Sigmoid colon (tissue), 7 donors: ENCODE measurements around the gene TSPAN4. TPM values are rescaled to one million over a fixed set of nuclear protein-coding genes. Genes with fewer than 3 reads are reported as not detected.

Source experiments
- DNase-seq: peaks from one replicate; pipeline ENCODE4 v3.0.0-alpha.2; 2019
- H3K27ac ChIP-seq, 4 donors: fragments of 200-600 bp; sonication (generic); one replicate each; pipeline ENCODE4 v1.5.1; 2016 to 2019; ENCODE audit warnings: mild to moderate bottlenecking in 1 of 4
- H3K27me3 ChIP-seq, 3 donors: fragments of 200-600 bp; sonication (generic); one replicate each; pipeline ENCODE4 v1.5.1; 2019; ENCODE audit warnings: mild to moderate bottlenecking in 1 of 3
- H3K36me3 ChIP-seq, 4 donors: fragments of 200-600 bp; sonication (generic); one replicate each; pipeline ENCODE4 v1.5.1; 2016 to 2019
- H3K4me1 ChIP-seq, 4 donors: fragments of 200-600 bp; sonication (generic); one replicate each; pipeline ENCODE4 v1.5.1; 2017 to 2019
- H3K4me3 ChIP-seq, 4 donors: fragments of 200-600 bp; sonication (generic); one replicate each; pipeline ENCODE4 v1.5.1; 2017 to 2019; ENCODE audit warnings: mild to moderate bottlenecking in 2 of 4, moderate library complexity in 1 of 4
- H3K9me3 ChIP-seq, 4 donors: fragments of 200-600 bp in 3 of 4; sonication (generic) in 3 of 4; one replicate each; pipeline versions ENCODE4 v1.5.1 to v1.6.1; 2013 to 2019
- EP300 ChIP-seq, 4 donors: sonication (generic); formaldehyde crosslinking; IDR thresholded peaks; one replicate each; pipeline ENCODE4 v1.6.1; 2017; ENCODE audit warnings: antibody characterized with exemption in 4 of 4
- POLR2A ChIP-seq, 2 donors: fragments of 450-650 bp; IDR thresholded peaks; one replicate each; pipeline ENCODE4 v1.6.1; 2016; ENCODE audit warnings: antibody characterized with exemption in 2 of 2, mild to moderate bottlenecking in 2 of 2, moderate library complexity in 2 of 2
- POLR2AphosphoS5 ChIP-seq, 4 donors: sonication (generic); formaldehyde crosslinking; IDR thresholded peaks; one replicate each; pipeline ENCODE4 v1.6.1; 2017; ENCODE audit warnings: antibody characterized with exemption in 4 of 4
- WGBS, 2 donors: extraction: QIAGEN DNeasy Blood & Tissue Kit; methylation state at CpG; one replicate each; pipeline ENCODE4 v1.1.7; 2013; 5-methylcytosine and 5-hydroxymethylcytosine counted together
- intact Hi-C: fragments of 100-400 bp; cut with DNase I; formaldehyde crosslinking; loops from one replicate; pipeline ENCODE4 v1.15.1; 2023
- polyA plus RNA-seq, 3 donors: library from polyadenylated mRNA; stranded (reverse); fragments of 200-250 nt; gene quantifications; one replicate each; pipeline ENCODE4 v1.2.3, GENCODE V29; 2013
- total RNA-seq, 4 donors: library from RNA; depleted of rRNA; stranded (reverse); fragments of >200 nt; gene quantifications; one replicate each; pipeline ENCODE4 v1.1.0, GENCODE V29; 2016
- TF ChIP-seq, protein P1 (sequence below), 4 experiments: fragments of 450-650 bp in 3 of 4; fragments of 200-600 bp in 1 of 4; IDR thresholded peaks; one replicate each; pipeline ENCODE4 v1.5.1; 2016 to 2019; ENCODE audit warnings: antibody characterized with exemption in 4 of 4, mild to moderate bottlenecking in 3 of 4, moderate library complexity in 2 of 4
- donor health status: healthy with polysubstance abuse.
- donor health status: Bipolar disorder and iron deficiency.
- donor health status: healthy.

The TSPAN4 gene
- total and polyA plus RNA-seq, 7 donors = 8.8 to 92.7 (median 79.2) TPM

GRCh38 chr11:908273-908672, 65.6 kb downstream of the TSPAN4 start:
- no peak overlapping the region for H3K27ac ChIP-seq
- intact Hi-C loops = no loop called here
- WGBS, 2 donors = 90 to 92% methylated on average over 5 of the region's 5 CpGs
- H3K27me3 ChIP-seq = no peaks in the 10 kb centered on the region
- TF ChIP-seq POLR2AphosphoS5 (IDR thresholded peaks at IDR 0.05) = no peak
- TF ChIP-seq, protein P1, sequence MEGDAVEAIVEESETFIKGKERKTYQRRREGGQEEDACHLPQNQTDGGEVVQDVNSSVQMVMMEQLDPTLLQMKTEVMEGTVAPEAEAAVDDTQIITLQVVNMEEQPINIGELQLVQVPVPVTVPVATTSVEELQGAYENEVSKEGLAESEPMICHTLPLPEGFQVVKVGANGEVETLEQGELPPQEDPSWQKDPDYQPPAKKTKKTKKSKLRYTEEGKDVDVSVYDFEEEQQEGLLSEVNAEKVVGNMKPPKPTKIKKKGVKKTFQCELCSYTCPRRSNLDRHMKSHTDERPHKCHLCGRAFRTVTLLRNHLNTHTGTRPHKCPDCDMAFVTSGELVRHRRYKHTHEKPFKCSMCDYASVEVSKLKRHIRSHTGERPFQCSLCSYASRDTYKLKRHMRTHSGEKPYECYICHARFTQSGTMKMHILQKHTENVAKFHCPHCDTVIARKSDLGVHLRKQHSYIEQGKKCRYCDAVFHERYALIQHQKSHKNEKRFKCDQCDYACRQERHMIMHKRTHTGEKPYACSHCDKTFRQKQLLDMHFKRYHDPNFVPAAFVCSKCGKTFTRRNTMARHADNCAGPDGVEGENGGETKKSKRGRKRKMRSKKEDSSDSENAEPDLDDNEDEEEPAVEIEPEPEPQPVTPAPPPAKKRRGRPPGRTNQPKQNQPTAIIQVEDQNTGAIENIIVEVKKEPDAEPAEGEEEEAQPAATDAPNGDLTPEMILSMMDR (IDR thresholded peaks at IDR 0.05) = no peak
- no peak for TF ChIP-seq POLR2A (IDR thresholded peaks at IDR 0.05)
- no peak for TF ChIP-seq EP300 (IDR thresholded peaks at IDR 0.05)
- H3K36me3 ChIP-seq = peaks cover 0 to 18% (median 12%) of the 10 kb centered on the region in 4 donors
- peaks cover 0 to 27% (median 18%) of the 10 kb centered on the region in 4 donors for H3K4me1 ChIP-seq
- H3K9me3 ChIP-seq = no peaks in the 10 kb centered on the region
- DNase-seq = no peak
- H3K4me3 ChIP-seq = no peak overlapping the region

- intact Hi-C loops = no loop called here
- WGBS, 2 donors = 93 to 94% methylated on average over 11 of the region's 11 CpGs
- H3K27me3 ChIP-seq = no peaks in the 10 kb centered on the region
- H3K9me3 ChIP-seq = no peaks in the 10 kb centered on the region
- peaks cover 0 to 27% (median 18%) of the 10 kb centered on the region in 4 donors for H3K4me1 ChIP-seq
- TF ChIP-seq EP300 (IDR thresholded peaks at IDR 0.05) = no peak
- TF ChIP-seq POLR2A (IDR thresholded peaks at IDR 0.05) = no peak
- TF ChIP-seq, protein P1 (IDR thresholded peaks at IDR 0.05) = no peak
- TF ChIP-seq POLR2AphosphoS5 (IDR thresholded peaks at IDR 0.05) = no peak
- DNase-seq = no peak
- H3K36me3 ChIP-seq = peaks cover 0 to 6% (median 3%) of the 10 kb centered on the region in 4 donors
- H3K4me3 ChIP-seq = no peak overlapping the region
- H3K27ac ChIP-seq = no peak overlapping the region
These were observed 66.8 kb downstream of the TSPAN4 start for GRCh38 chr11:909406-909805.

GRCh38 chr11:910044-910588, 67.5 kb downstream of the TSPAN4 start:
- peak overlapping the region; percentile 73 to 93 (median 82) for H3K4me3 ChIP-seq
- peaks cover 0 to 27% (median 18%) of the 10 kb centered on the region in 4 donors for H3K4me1 ChIP-seq
- no peaks in the 10 kb centered on the region for H3K9me3 ChIP-seq
- intact Hi-C loops = loop anchor here (2.0 to 5.0 kb wide), 2 partner anchors 15 to 63 kb away; partner anchors contain the start of gene AP2A2
- no peaks in the 10 kb centered on the region for H3K27me3 ChIP-seq
- H3K36me3 ChIP-seq = peaks cover 0 to 4% (median 0%) of the 10 kb centered on the region in 4 donors
- WGBS, 2 donors = 1 to 3% methylated on average over 38 of the region's 38 CpGs
- peak overlapping the region; percentile 91 to 96 (median 94) for H3K27ac ChIP-seq
- no peak for TF ChIP-seq EP300 (IDR thresholded peaks at IDR 0.05)
- TF ChIP-seq, protein P1 (IDR thresholded peaks at IDR 0.05) = no peak
- TF ChIP-seq POLR2AphosphoS5 (IDR thresholded peaks at IDR 0.05) = no peak
- no peak for TF ChIP-seq POLR2A (IDR thresholded peaks at IDR 0.05)
- no peak for DNase-seq

DNA sequence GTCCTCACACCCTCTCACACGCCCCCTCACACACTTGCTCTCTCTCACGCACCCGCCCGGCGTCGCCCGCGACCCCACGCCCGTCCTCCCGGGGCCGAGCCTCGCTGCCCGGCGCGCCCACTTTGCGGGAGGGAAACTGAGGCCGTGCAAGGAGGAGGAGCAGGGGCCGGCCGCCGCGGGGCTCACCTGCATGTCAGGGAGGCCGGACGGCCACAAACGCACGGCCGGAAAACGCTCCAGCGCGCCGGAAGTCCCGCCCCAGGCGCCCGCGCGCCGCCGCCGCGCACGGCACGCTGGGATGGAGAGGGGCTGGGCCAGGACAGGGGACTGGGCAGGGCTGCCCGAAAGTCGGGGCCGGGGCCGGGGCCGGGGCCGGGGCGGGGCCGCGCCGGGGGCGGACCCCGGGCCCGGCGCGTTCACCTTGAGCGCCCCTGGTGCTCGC, 68.0 kb downstream of the TSPAN4 start, which contains the start of gene CHID1:
TSS of gene CHID1 (minus strand) at position 222 of the 442 bp plus-strand sequence. CDS start 5,994 bp downstream, outside the sequence.
- H3K27me3 ChIP-seq = no peaks in the 10 kb centered on the region
- peak within 1 kb of the TSS; percentile 73 to 93 (median 82) for H3K4me3 ChIP-seq
- intact Hi-C loops = loop anchor here (2.0 to 5.0 kb wide), 2 partner anchors 14 to 63 kb away; partner anchors contain the start of gene AP2A2
- H3K36me3 ChIP-seq = peaks cover 0 to 4% (median 0%) of the 10 kb centered on the region in 4 donors
- H3K9me3 ChIP-seq = no peaks in the 10 kb centered on the region
- DNase-seq = peak; percentile 90
- H3K4me1 ChIP-seq = peaks cover 0 to 27% (median 18%) of the 10 kb centered on the region in 4 donors
- WGBS, 2 donors = 1% methylated on average over 59 of the region's 59 CpGs
- TF ChIP-seq POLR2AphosphoS5 (IDR thresholded peaks at IDR 0.05) = peak in 3 of 4 donors; percentile 59 to 78 (median 76)
- TF ChIP-seq, protein P1 (IDR thresholded peaks at IDR 0.05) = no peak
- H3K27ac ChIP-seq = peak within 1 kb of the TSS; percentile 91 to 96 (median 94)
